Osteoblast (primary cell): ENCODE data around the gene CALCOCO2. TPM values are rescaled to one million over a fixed set of nuclear protein-coding genes. Genes with fewer than 3 reads are reported as not detected.
"Not testable (repeated sequence)": the region's sequence is repeated elsewhere in the genome, so short reads cannot be mapped to it uniquely, and the experiment has no call there.

ENCODE experiments used
- DNase-seq: peaks from one replicate; pipeline ENCODE4 v3.0.0; 2011; ENCODE audit warnings: low spot score, mixed read lengths; ENCODE audit not compliant: insufficient read length; ENCODE audit errors: missing footprints
- H2AFZ ChIP-seq: 2 replicates; pipeline ENCODE4 v1.6.0; 2011; ENCODE audit warnings: mild to moderate bottlenecking, low read length
- H3K27ac ChIP-seq: 2 replicates; pipeline ENCODE4 v1.5.1; 2011; ENCODE audit warnings: mild to moderate bottlenecking, low read depth, low read length, moderate library complexity
- H3K27me3 ChIP-seq: 2 replicates; pipeline ENCODE4 v1.6.0; 2012; ENCODE audit warnings: mild to moderate bottlenecking, control low read depth, inconsistent platforms, low read length, moderate library complexity; ENCODE audit not compliant: insufficient read depth
- H3K36me3 ChIP-seq: 2 replicates; pipeline ENCODE4 v1.5.1; 2011; ENCODE audit warnings: mild to moderate bottlenecking, low read length, control low read depth, moderate library complexity; ENCODE audit not compliant: insufficient read depth
- H3K4me1 ChIP-seq: 2 replicates; pipeline ENCODE4 v1.5.1; 2011; ENCODE audit warnings: mild to moderate bottlenecking, low read length, control low read depth, moderate library complexity; ENCODE audit not compliant: insufficient read depth
- H3K4me2 ChIP-seq: 2 replicates; pipeline ENCODE4 v1.6.0; 2011; ENCODE audit warnings: mild to moderate bottlenecking, low read length; ENCODE audit not compliant: insufficient read depth
- H3K4me3 ChIP-seq: fragments of 200-600 bp; sonication (generic); 3 replicates; pipeline ENCODE4 v1.5.1; 2012; ENCODE audit warnings: mild to moderate bottlenecking, low read length, inconsistent platforms; ENCODE audit not compliant: insufficient read depth
- H3K79me2 ChIP-seq: 2 replicates; pipeline ENCODE4 v1.6.0; 2012; ENCODE audit warnings: mild to moderate bottlenecking, low read length, control low read depth, inconsistent platforms; ENCODE audit not compliant: insufficient read depth
- H3K9me3 ChIP-seq: 2 replicates; pipeline ENCODE4 v1.5.1; 2011; ENCODE audit warnings: low read depth, low read length, control low read depth
- H4K20me1 ChIP-seq: 2 replicates; pipeline ENCODE4 v1.6.0; 2012; ENCODE audit warnings: mild to moderate bottlenecking, low read length, control low read depth; ENCODE audit not compliant: insufficient read depth
- total RNA-seq: library from RNA; depleted of rRNA; stranded (reverse); fragments of >200 nt; gene quantifications from 2 replicates; pipeline ENCODE4 v1.2.3, GENCODE V29; 2012
- TF ChIP-seq, protein P1 (sequence below): IDR thresholded peaks from 2 replicates; pipeline ENCODE4 v1.5.1; 2011; ENCODE audit warnings: mild to moderate bottlenecking, low read depth, low read length, moderate library complexity; ENCODE audit errors: extremely low read depth

CALCOCO2 gene
- total RNA-seq, 1 donor: 105 TPM

DNA sequence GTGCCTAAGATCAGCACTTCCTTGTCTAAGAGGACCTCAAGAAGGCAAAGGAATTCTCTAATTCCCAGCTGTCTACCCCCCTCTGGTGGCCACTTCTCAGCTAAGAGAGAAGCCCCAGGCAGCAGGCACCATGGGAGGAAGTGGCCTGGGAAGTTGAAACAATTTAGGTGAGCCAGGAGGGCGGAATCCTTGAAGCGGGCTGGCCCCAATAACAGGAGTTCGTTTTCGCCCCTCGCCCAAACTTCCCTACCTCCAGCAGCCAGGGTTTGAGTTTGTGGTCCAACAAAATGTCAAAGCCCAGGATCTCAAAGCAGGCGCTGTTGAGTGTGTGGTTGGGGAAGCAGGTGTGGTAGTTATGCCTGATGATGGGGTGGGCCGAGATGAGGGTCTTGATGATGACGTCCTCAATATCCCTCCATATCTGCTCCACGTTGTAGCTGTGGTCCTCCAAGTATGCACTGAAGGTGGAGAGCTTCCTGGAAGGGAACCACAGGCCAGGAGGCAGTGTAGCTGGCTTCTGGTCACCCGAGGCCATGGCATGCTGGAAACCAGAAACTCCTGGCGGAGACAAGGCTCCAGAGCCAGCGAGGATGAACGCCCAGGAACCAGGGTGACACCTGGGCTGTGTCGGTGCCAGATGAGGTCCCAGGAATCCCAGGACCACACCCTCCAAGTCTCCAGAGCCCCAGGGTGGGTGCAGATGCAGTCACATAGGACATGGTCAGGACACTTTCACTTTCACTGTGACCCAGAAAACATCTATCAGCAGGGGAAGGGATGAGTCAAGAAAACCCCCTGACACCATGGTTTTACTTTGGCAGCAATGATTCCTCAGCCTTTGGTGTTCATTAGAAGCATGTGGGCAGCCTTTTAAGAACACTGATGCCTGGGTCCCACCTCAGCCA lies 39.5 kb upstream of the CALCOCO2 start:
- H4K20me1 ChIP-seq: no peaks in the 10 kb centered on the region
- peaks cover 11% of the 10 kb centered on the region for H3K4me1 ChIP-seq
- no peaks in the 10 kb centered on the region for H3K36me3 ChIP-seq
- no peak overlapping the region for H3K27ac ChIP-seq
- peak overlapping the region; percentile 18 for H3K4me2 ChIP-seq
- peak; percentile 90 for DNase-seq
- H3K4me3 ChIP-seq: peak overlapping the region; percentile 29
- H2AFZ ChIP-seq: peak overlapping the region; percentile 32
- no peaks in the 10 kb centered on the region for H3K9me3 ChIP-seq
- no peaks in the 10 kb centered on the region for H3K79me2 ChIP-seq
- H3K27me3 ChIP-seq: peaks cover 35% of the 10 kb centered on the region
- TF ChIP-seq, protein P1, sequence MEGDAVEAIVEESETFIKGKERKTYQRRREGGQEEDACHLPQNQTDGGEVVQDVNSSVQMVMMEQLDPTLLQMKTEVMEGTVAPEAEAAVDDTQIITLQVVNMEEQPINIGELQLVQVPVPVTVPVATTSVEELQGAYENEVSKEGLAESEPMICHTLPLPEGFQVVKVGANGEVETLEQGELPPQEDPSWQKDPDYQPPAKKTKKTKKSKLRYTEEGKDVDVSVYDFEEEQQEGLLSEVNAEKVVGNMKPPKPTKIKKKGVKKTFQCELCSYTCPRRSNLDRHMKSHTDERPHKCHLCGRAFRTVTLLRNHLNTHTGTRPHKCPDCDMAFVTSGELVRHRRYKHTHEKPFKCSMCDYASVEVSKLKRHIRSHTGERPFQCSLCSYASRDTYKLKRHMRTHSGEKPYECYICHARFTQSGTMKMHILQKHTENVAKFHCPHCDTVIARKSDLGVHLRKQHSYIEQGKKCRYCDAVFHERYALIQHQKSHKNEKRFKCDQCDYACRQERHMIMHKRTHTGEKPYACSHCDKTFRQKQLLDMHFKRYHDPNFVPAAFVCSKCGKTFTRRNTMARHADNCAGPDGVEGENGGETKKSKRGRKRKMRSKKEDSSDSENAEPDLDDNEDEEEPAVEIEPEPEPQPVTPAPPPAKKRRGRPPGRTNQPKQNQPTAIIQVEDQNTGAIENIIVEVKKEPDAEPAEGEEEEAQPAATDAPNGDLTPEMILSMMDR: peak; percentile 92

DNA sequence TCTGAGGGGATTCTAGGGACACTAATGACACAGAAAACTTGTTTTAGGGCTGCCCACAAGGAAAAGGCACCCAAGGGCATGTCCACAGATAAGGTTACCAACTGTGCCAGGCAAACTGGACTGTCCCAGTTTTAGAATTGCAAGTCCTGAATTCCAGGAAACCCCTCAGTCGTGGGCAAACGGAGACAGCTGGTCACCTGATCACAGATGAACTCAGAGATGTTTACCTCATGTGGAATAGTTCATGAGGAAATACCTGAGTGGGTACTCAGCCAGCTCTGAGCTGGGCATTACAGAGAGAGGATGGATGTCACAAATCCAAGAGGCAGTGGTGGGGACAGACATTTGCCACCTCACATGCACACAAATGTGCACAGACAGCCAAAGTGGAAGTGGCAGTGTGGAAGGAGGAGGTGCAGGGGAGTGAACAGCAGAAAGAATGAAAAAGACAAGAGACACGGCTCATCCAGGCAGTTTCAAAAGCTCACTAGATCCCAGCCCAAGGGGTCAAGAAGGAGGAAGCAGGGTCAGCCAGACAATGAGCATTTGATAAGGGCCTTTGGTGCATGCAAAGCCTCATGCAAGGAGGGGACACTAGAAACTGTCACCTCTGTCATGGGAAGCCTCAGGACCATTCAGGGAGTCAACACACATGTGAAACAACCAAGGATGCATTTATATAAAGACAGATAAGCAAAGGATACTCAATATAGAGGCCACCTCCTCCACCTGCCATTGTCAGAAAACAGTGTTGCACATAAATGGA lies 38.6 kb upstream of the CALCOCO2 start:
- no peak overlapping the region for H3K4me2 ChIP-seq
- TF ChIP-seq, protein P1: no peak
- DNase-seq: no peak

DNA sequence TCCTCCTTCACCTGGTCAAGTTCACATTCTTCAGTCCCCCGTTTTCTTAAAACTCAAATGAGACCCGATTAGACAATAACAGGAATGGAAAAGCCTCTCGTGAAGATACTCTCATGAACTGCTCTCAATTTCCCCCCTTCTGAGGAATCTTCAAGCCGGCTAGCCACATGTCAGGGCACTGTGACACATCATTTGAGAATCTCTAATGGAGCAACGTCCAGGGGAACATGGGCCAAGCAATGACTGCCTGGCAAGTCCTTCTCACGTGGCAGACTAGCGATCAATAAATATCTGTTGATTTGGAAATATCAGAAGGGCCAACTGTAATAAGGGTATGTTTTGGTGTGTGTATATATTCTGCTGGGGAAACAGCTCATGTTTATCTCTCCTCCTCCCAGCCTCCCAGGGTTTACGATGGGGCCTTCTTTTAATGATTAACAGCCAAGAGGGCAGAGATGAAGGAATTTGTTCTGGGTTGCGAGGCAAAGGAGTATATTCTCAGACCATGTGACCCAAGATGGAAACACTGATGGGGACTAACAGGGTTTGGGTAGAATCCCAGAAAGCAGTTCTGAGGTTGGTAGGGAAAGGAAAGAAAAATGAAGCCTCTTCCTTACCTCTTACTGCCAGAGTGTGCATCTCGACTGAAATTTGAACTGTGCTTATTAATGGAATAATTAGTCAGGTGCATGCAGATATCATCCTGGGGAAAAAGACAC lies 35.2 kb upstream of the CALCOCO2 start:
- Histone ChIP-seq H4K20me1 (no peaks in the 10 kb centered on the region), H3K79me2 (no peaks in the 10 kb centered on the region), H3K36me3 (no peaks in the 10 kb centered on the region), H3K27me3 (peaks cover 9% of the 10 kb centered on the region), H3K4me3 (no peak overlapping the region), H3K4me2 (peak overlapping the region; percentile 32), H2AFZ (no peak overlapping the region), H3K27ac (no peak overlapping the region), H3K9me3 (no peaks in the 10 kb centered on the region), H3K4me1 (peaks cover 11% of the 10 kb centered on the region)
- DNase-seq: peak; percentile 86
- TF ChIP-seq, protein P1: no peak

More for the DNA sequence above, 38.6 kb upstream of the CALCOCO2 start:
- Histone ChIP-seq H3K79me2 (no peaks in the 10 kb centered on the region), H3K36me3 (no peaks in the 10 kb centered on the region), H3K27me3 (peaks cover 31% of the 10 kb centered on the region), H3K9me3 (no peaks in the 10 kb centered on the region), H3K4me1 (peaks cover 11% of the 10 kb centered on the region), H3K4me3 (no peak overlapping the region), H3K27ac (no peak overlapping the region), H4K20me1 (no peaks in the 10 kb centered on the region), H2AFZ (no peak overlapping the region)

DNA sequence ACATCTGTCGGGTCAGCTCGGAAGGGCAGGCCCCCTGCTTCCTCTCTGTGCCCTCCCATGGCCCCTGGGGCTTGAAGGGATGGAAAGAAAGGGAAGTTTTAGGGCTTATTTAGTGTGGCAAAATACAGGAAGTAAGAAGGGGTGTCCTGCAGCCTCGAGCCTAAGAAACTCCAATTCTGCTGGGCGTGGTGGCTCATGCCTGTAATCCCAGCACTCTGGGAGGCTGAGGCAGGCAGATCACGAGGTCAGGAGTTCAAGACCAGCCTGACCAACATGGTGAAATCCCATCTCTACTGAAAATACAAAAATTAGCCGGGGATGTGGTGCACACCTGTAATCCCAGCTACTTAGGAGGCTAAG lies 34.7 kb upstream of the CALCOCO2 start:
- H3K9me3 ChIP-seq, H4K20me1 ChIP-seq, H3K79me2 ChIP-seq, H3K4me2 ChIP-seq, H3K27ac ChIP-seq, DNase-seq, H3K4me3 ChIP-seq, H3K27me3 ChIP-seq, H3K36me3 ChIP-seq, H2AFZ ChIP-seq: not testable (repeated sequence)
- peaks cover 11% of the 10 kb centered on the region for H3K4me1 ChIP-seq
